GM12872 (cell line): ENCODE measurements around the gene METAP2.

Experiments used
- TF ChIP-seq, protein P1 (sequence below): IDR thresholded peaks from 3 replicates; pipeline ENCODE4 v1.5.1; 2011; ENCODE audit warnings: low read depth, mild to moderate bottlenecking, low read length, moderate library complexity; ENCODE audit not compliant: insufficient read depth

The METAP2 gene

DNA sequence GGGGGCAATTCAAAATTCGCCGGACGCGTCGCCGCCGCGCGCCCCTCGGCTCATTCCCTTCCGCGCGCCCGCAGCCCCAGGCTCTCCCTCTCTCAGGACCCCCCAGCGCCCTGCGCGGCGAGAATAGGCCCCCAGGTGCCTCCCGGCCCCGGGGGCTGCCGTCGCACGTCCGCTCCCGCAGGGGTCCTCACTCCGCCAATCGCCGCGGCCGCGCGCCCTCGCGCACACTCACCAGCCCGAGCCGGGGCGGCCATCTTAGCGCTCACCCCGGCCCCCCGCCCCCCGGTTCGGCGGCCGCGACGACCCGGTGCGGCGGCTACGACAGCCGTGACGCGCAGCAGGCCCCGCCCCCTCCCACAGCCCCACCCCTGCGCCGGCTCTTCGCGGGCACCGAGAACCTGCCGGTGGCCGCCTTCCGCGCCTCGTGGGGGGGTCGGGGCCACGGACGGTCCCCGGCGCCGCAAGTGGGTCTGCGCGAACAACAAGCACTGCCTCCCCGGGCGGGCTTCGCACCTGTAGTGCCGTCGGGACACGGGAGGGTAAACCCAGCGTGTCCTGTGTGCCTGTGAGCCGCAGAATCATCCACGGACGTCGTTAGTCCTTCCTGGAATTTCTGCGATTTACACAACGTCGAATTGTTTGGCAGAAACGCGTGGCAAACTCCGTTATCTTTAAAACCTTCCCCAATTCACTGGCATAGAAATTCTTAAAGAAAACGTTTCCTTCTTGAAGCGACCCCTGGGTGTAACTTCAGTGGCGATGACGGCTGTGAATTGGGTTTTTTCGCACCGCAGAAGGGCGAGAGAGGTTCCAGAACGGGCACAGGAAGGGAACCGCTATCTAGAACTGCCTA lies 74.8 kb downstream of the METAP2 start:
- TF ChIP-seq, protein P1, sequence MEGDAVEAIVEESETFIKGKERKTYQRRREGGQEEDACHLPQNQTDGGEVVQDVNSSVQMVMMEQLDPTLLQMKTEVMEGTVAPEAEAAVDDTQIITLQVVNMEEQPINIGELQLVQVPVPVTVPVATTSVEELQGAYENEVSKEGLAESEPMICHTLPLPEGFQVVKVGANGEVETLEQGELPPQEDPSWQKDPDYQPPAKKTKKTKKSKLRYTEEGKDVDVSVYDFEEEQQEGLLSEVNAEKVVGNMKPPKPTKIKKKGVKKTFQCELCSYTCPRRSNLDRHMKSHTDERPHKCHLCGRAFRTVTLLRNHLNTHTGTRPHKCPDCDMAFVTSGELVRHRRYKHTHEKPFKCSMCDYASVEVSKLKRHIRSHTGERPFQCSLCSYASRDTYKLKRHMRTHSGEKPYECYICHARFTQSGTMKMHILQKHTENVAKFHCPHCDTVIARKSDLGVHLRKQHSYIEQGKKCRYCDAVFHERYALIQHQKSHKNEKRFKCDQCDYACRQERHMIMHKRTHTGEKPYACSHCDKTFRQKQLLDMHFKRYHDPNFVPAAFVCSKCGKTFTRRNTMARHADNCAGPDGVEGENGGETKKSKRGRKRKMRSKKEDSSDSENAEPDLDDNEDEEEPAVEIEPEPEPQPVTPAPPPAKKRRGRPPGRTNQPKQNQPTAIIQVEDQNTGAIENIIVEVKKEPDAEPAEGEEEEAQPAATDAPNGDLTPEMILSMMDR, result no peak

DNA sequence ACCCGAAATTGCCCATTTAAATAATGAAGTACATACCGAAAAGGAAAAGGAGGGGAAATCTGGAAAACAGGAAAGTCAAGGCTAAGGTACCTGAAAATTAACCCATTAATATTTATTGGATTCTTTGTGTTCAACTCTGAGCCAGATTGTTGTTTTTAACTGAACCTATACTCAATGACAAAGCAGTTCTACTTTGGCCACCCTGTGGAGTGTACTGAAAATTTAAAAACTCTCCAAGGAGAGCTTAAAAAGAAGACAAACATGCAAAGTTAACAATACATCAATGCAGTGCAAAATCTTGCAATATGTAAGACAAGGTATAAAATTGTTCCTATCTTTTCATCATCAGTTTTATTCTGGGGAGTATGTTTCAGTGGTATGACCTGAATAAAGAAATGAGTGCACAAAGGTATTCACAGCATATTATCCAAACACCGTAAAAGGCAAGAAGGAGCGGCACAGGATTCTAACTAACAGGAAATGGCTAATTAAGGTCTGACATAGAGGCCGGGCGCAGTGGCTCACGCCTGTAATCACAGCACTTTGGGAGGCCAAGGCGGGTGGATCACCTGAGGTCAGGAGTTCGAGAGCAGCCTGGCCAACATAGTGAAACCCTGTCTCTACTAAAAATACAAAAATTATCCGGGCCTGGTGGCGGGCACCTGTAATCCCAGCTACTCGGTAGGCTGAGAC lies 75.6 kb downstream of the METAP2 start:
- TF ChIP-seq, protein P1, result no peak

DNA sequence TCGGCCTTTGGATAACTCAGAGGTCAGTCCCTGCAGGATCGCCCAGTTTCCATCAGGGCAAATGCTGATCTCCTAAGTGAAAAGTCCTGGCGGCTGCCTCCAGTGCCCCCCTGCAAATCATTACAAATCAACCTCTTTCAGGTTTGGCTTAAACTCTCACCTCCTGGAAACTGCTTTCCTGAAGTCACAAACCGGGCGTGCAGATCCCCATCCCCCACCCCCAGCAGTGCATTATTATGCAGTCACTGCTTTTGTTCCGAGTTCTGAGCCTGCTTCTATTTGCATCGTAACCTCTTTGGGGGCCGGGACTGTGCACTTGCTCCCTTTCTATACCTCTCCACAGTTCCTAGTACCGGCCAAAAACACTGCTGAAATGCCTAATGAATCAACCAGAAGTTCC lies 77.4 kb downstream of the METAP2 start, which contains the start of gene USP44:
Gene USP44, minus strand, starts transcription at position 172 of the 400 bp plus-strand sequence. CDS start 17,220 bp downstream, outside the sequence.
- TF ChIP-seq, protein P1, result no peak

DNA sequence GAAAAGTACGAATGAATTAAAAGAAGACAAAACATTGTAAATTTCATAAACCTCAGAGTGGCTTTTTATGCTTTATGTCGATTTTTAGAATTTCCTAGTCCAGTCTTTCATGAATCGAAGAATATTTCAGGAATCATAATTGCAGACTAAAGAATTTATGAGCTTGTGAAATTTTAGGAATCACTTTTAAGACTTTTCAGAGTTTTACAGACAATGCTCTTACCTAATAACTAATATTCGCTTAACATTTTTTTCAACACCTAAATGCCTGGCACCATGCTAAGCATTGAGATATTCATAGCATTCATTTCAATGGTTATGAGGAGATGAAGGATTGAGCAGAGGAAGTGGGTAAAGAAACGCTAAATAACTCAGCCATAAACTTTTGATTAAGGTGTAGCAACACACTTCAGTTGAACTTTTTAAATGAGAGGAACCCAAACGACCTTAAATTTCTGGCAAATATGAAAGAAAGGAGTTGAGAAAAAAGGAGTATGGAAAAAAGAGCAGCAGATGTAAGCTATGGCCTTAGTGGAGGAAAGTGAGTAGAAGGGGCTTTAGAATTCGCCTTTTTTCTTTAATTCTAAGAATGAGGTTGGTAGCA lies 78.1 kb downstream of the METAP2 start:
- TF ChIP-seq, protein P1, result no peak

DNA sequence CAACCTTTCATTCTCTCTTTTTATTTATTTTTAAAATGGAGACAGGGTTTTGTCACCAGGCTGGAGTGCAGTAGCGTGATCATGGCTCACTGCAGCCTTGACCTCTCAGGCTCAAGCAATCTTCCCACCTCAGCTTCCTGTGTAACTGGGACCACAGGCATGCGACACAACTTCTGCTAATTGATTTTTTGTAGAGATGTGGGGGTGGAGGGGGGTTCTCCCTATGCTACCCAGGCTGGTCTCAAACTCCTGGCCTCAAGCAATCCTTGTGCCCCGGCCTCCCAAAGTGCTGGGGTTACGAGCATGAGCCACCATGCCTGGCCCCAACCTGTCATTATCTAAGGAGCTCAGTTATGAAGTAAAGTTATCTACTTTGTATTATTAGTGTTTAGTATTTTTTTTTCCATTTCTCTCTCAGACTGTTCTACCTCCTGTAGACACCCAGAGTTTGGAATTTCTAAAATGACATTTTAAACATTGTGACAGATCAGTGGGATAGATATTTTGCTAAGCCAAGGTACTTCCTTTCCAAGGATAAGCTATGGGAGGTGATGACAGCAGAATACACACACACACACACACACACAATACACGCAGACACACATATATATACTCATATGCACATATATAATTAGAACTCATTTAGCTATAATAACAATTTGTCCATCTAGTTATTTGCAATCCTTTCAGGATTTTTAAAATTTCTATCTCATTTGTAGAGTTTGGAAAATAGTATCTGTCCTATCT lies 79.4 kb downstream of the METAP2 start:
- TF ChIP-seq, protein P1, result no peak

DNA sequence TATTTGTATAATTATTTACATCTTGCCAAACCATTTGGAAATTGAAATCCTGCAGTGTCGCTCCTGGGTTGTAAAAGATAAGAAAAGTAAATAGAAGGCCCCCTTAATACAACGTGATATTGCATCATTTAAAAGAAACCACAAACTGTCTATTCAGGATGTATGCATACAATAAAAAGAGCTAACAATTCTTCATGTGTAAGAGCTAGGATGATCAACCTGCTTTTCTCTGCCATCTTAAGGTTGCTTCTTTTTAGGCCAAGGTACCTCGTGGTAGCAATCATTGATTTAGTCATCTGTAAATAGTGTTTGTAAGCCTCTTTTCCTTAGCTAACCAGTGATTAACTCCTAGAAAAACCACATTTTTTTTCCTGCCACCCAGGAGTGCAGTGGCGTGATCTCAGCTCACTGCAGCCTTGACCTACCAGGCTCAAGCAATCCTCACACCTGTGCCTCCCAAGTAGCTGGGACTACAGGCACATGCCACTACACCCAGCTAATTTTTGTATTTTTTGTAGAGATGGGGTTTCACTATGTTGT lies 80.7 kb downstream of the METAP2 start:
- TF ChIP-seq, protein P1, result no peak
